ENCODE data around the gene CAMSAP2.

Gene CAMSAP2

DNA sequence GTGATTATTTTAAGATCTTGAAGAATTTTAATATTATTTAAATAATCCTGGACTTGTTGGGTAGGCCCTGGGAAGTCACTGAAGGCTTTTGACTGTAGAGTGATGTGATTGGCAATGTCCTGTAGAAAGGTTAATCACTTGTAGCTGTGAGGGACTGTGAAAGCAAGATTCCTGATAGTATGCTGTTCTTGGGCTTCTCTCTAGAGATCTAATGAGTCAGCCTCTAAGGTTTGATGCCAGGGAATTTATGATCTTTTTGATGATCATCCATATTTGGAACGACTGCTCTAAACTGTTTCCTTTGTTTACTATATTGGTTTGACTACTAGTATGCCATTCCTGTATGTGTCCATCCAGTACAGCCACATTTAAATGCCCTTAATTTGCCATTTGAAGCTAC lies 56.5 kb downstream of the CAMSAP2 start:
- POLR2A ChIA-PET: interaction anchor here (0.9 kb wide), 1 partner anchor 125 kb away, joined by 3 read pairs; the partner anchor contains the start of gene DDX59
- Histone ChIP-seq H3K4me3 (ENCODE audit: low read depth, low read length) (no peak overlapping the region), H3K36me3 (ENCODE audit: control insufficient read depth in 2 of 2, insufficient read depth in 1 of 2, low read length in 2 of 2) (no peaks in the 10 kb centered on the region), H3K4me1 (ENCODE audit: control insufficient read depth, insufficient read depth, low read length) (no peaks in the 10 kb centered on the region; the same call in 1 of the 2 replicates), H3K27ac (ENCODE audit: extremely low read depth, low read depth, low read length) (no peak overlapping the region), H3K9me3 (ENCODE audit: control insufficient read depth, insufficient read depth, low read depth, low read length) (no peaks in the 10 kb centered on the region)
- CTCF ChIA-PET: interaction anchor here (0.5 kb wide), 1 partner anchor 9 kb away, joined by 3 read pairs; no protein-coding TSS in a partner anchor
- TF ChIP-seq GLI2 (tag by site-specific recombination; IDR thresholded peaks at IDR 0.05; ENCODE audit: borderline replicate concordance, low read depth): no peak
- TF ChIP-seq ZNF658 (tag by site-specific recombination; IDR thresholded peaks at IDR 0.05): no peak

GRCh38 chr1:200802042-200802441 lies 63.3 kb downstream of the CAMSAP2 start:
- CTCF ChIA-PET: interaction anchor here (0.6 to 4.4 kb wide), 19 partner anchors 9 to 1374 kb away, joined by 3 to 48 read pairs (median 4); partner anchors contain the start of gene KIF14
- H3K36me3 ChIP-seq (ENCODE audit: control insufficient read depth in 2 of 2, insufficient read depth in 1 of 2, low read length in 2 of 2): peaks cover 0 to 2% of the 10 kb centered on the region in 2 experiments; a peak in 1 of 3 replicates
- POLR2A ChIA-PET: no interaction called here

More at GRCh38 chr1:200802042-200802441, 63.3 kb downstream of the CAMSAP2 start:
- TF ChIP-seq ZNF324 (tag by site-specific recombination; IDR thresholded peaks at IDR 0.05) (no peak), FEZF1 (tag by site-specific recombination; IDR thresholded peaks at IDR 0.05) (no peak), MYNN (tag by site-specific recombination; IDR thresholded peaks at IDR 0.05; ENCODE audit: borderline replicate concordance) (no peak), ZNF621 (tag by site-specific recombination; IDR thresholded peaks at IDR 0.05) (no peak), PBX3 (CRISPR knock-in tag; IDR thresholded peaks at IDR 0.05) (no peak), MZF1 (tag by site-specific recombination; IDR thresholded peaks at IDR 0.05; ENCODE audit: borderline replicate concordance) (no peak), EGR2 (tag by site-specific recombination; IDR thresholded peaks at IDR 0.05; ENCODE audit: low read depth) (no peak), ZNF202 (tag by site-specific recombination; IDR thresholded peaks at IDR 0.05; ENCODE audit: borderline replicate concordance) (no peak), ZNF391 (tag by site-specific recombination; IDR thresholded peaks at IDR 0.05; ENCODE audit: borderline replicate concordance, low read depth) (no peak), ZFP37 (tag by site-specific recombination; IDR thresholded peaks at IDR 0.05) (no peak), ZNF280D (tag by site-specific recombination; IDR thresholded peaks at IDR 0.05) (no peak), SP7 (tag by site-specific recombination; IDR thresholded peaks at IDR 0.05) (no peak), HOXC10 (CRISPR knock-in tag; IDR thresholded peaks at IDR 0.05) (no peak), ZNF776 (tag by site-specific recombination; IDR thresholded peaks at IDR 0.05; ENCODE audit: borderline replicate concordance) (no peak), ZNF518A (tag by site-specific recombination; conservative IDR thresholded peaks at IDR 0.05; ENCODE audit: low read depth) (no peak), ZNF266 (tag by site-specific recombination; IDR thresholded peaks at IDR 0.05; ENCODE audit: low read depth) (no peak)
- TF ChIP-seq, protein P1, sequence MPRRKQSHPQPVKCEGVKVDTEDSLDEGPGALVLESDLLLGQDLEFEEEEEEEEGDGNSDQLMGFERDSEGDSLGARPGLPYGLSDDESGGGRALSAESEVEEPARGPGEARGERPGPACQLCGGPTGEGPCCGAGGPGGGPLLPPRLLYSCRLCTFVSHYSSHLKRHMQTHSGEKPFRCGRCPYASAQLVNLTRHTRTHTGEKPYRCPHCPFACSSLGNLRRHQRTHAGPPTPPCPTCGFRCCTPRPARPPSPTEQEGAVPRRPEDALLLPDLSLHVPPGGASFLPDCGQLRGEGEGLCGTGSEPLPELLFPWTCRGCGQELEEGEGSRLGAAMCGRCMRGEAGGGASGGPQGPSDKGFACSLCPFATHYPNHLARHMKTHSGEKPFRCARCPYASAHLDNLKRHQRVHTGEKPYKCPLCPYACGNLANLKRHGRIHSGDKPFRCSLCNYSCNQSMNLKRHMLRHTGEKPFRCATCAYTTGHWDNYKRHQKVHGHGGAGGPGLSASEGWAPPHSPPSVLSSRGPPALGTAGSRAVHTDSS (tag by site-specific recombination; IDR thresholded peaks at IDR 0.05): no peak
- TF ChIP-seq, protein P2, sequence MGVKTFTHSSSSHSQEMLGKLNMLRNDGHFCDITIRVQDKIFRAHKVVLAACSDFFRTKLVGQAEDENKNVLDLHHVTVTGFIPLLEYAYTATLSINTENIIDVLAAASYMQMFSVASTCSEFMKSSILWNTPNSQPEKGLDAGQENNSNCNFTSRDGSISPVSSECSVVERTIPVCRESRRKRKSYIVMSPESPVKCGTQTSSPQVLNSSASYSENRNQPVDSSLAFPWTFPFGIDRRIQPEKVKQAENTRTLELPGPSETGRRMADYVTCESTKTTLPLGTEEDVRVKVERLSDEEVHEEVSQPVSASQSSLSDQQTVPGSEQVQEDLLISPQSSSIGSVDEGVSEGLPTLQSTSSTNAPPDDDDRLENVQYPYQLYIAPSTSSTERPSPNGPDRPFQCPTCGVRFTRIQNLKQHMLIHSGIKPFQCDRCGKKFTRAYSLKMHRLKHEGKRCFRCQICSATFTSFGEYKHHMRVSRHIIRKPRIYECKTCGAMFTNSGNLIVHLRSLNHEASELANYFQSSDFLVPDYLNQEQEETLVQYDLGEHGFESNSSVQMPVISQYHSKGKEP (tag by site-specific recombination; IDR thresholded peaks at IDR 0.05): no peak
- Histone ChIP-seq H3K4me1 (ENCODE audit: control insufficient read depth, insufficient read depth, low read length) (no peaks in the 10 kb centered on the region), H3K9me3 (ENCODE audit: control insufficient read depth, insufficient read depth, low read depth, low read length) (no peaks in the 10 kb centered on the region), H3K27ac (ENCODE audit: extremely low read depth, low read depth, low read length) (no peak overlapping the region), H3K4me3 (ENCODE audit: low read depth, low read length) (no peak overlapping the region)
